ENCODE data around the gene TUBGCP5.
A peak's percentile ranks its signal among the peaks of the same experiment; 100 is the strongest.
"Not testable (repeated sequence)": the region's sequence is repeated elsewhere in the genome, so short reads cannot be mapped to it uniquely, and the experiment has no call there.

TUBGCP5 gene

DNA sequence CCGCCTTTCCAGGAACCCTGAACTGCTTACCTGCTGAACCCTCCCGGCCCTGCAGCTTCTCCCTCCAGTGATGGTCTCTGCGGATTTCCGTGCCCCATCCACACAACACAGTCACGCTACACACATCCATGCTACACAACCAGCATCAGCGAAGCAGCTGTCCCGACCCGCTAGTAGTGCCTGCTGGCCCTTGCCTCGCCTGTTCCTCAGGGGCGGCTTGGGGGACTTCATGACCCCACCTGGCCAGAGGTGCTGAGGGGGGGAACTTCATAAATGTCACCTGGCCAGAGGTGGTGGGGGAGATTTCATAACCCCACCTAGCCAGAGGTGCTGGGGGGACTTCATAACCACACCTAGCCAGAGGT, 530 bp upstream of the TUBGCP5 start:
- DNase-seq, result no peak

DNA sequence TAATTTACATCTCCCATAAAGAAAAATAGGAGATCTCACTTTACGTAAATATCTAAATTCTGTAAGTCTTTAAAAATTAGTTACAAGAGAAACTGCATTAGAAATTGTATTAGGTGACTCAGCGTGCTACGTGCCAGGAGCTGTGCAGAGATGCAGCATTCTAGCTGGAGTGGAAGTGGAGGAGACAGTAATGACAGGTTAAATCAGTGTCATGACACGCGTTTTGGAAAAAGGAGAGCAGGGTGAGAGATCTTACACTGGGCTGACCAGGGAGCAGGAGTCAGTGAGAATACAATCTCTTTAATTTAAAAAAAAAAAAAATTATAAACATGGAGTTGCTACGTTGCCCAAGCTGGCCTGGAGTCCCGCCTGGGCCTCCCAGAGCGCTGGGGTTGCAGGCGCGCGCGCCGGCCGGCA, 635 bp downstream of the TUBGCP5 start:
- DNase-seq, result no peak

DNA sequence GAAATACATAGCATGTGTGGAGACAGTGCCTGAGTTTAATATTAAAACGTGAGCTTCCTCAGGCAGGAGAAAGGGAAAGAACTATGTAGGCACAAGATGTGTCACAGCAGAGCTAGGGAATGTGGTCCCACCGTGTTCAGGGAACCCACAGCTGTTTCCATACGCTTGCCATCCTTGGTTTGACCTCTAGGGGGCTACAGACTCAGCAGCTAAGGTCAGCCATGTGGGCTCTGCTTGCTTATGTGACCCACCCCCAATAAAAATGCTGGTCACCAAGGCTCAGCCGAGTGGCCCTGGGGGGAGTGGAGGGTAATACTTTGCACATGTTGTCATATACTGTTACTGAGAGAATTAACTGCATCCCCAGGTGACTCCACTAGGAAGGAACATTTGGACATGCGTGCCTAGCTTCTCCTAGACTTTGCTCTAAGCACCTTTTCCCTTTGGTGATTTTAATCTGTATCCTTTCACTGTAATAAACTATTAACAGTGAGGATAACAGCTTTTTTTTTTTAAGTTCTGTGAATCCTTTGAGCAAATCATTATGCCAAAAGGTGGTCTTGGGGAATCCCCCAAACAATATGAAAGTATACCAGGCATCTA, 3.3 kb downstream of the TUBGCP5 start:
- DNase-seq, result peak in 1 of 2 experiments; percentile 16

- no peak for DNase-seq
Measured at GRCh38 chr15:23033979-23034378, 5.4 kb downstream of the TUBGCP5 start.

- DNase-seq, result no peak
Measured at GRCh38 chr15:23026218-23026617, 13.2 kb downstream of the TUBGCP5 start.

GRCh38 chr15:23022156-23022555, 17.2 kb downstream of the TUBGCP5 start:
- no peak for DNase-seq

GRCh38 chr15:23014394-23015000, 24.9 kb downstream of the TUBGCP5 start:
- DNase-seq, result no peak

DNA sequence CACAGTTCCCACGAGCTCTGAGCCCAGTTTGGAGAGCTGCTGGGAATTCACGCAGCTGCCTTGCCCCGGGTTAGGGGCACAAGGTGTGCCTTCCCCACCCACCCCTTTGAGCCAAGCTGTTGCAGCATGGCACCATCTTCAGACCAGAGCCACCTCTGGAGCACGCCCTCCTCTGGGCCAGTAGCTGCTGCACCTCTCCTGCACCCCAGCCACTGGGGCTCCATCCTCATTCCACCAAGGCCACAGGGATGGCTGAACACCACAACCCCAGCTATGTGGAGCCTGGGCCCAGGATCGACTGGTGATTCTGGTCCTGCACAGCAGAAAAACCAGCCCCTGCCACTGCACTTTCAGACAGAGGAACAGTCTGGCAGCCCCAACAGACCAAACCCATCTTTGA, 25.7 kb downstream of the TUBGCP5 start:
- no peak for DNase-seq

GRCh38 chr15:23012616-23013015, 26.8 kb downstream of the TUBGCP5 start:
- DNase-seq, result not testable (repeated sequence)

GRCh38 chr15:23003736-23004135, 35.6 kb downstream of the TUBGCP5 start:
- DNase-seq, result no peak

GRCh38 chr15:23002920-23003319, 36.4 kb downstream of the TUBGCP5 start:
- no peak for DNase-seq

DNA sequence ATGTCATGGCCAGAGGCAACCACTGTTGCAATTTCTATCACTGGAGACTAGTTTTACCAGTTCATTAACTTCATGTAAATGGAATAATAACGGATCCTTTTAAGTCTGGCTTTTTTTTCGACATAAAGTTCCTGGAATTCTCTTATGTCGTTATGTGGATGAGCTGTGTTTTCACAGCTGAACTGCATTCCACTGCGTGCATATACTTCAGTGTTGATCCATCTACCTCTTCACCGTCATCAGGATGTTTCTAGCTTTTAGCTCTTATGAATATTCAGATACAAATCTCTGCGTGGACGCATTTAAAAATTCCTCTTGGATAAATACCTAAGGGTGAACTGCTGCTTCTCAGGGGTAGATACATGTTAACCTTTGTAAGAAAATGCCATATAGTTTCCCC, 43.6 kb downstream of the TUBGCP5 start:
- DNase-seq, result no peak

GRCh38 chr15:22992024-22992326, 47.4 kb downstream of the TUBGCP5 start:
- DNase-seq, result no peak

- no peak for DNase-seq
Measured at GRCh38 chr15:22989576-22990477, 49.5 kb downstream of the TUBGCP5 start.

- DNase-seq, result no peak
Measured at GRCh38 chr15:22988811-22989210, 50.6 kb downstream of the TUBGCP5 start.

DNA sequence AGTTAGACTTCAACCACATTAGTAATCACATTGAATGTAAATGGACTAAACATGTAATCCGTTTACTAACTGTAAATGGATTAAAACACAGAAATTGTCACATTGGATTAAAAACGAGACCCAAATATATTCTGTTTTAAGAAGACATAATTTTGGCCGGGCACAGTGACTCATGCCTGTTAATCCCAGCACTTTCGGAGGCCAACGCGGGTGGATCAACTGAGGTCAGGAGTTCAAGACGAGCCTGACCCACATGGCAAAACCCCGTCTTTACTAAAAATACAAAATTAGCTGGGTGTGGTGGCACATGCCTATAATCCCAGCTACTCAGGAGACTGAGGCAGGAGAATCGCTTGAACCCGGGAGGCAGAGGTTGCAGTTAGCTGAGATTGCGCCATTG, 57.4 kb downstream of the TUBGCP5 start:
- not testable (repeated sequence) for DNase-seq

DNA sequence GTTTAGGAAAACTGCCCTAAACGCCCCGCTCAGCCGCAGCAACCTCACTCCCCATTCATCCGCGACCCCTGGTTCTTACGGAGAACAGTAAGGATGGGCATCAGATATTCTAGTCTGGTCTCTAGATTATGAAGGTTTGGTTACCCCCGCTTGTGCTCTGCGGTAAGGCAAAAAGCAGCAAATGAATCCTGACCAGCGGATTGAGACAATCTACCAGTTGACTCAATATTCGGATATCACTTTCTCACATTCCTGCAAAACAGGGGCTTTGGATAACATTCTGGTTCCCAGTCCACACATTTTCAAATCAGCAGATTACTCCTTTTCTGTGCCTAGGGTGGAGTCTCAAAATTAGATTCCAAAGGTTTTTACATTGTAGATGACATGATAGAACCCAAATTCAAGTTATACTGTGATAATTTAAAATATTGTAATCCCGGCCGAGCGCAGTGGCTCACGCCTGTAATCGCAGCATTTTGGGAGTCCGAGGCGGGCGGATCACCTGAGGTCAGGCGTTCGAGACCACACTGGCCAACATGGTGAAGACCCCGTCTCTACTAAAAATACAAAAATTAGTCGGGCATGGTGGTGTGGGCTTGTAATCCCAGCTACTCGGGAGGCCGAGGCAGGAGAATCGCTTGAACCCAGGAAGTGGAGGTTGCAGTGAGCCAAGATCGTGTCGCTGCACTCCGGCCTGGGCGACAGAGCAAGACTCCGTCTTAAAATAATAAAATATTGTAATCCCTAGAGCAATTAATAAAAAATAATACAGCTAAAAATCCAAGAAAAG, 58.1 kb downstream of the TUBGCP5 start:
- no peak for DNase-seq

DNA sequence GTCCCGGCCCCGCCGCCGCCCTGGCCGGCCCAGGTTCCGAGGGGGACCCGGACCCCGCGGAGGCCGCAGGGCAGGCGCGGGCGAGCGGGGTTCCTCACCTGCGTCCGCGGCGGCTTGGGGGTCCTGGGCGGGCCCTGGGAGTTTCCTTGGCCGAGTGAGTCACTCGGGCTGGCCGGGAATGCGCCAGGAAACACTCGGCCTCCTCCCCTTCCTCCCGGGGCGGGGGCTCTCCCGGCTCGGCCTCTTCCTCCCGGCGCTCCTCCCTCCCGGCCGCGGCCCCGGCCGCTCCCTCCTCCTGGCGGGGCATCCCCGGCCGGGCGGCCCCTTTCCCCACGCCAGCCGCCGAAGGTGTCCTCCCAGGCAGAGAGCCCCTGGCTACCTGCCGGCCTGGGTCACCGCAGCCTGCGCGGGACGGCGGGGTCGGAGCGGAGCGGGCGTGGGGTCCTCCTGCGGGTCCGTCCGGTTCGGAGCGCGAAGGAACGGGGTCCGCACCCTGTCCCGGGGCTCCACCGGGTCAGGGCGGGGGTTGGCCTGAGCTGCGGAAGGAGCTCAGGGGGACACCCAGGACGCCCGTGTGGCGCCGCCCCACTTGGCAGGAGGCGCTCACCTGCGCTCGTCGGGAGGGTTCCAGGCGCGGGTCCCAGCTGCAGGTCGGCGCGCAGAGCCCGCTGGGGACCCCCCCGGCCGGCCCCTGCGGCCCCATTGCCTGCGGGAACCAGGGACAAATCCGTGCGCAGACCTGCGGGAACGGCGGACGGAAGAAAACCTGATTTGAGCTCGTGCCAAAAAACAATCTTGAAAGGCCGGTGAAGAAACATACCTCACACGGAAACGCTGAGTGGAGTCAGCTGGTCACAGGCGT, 58.9 kb downstream of the TUBGCP5 start, which contains the start of gene CYFIP1:
Gene CYFIP1, minus strand, starts transcription at position 180 of the 862 bp plus-strand sequence. CDS start 33,083 bp downstream, outside the sequence.
- peak; percentile 34 to 37 for DNase-seq

DNA sequence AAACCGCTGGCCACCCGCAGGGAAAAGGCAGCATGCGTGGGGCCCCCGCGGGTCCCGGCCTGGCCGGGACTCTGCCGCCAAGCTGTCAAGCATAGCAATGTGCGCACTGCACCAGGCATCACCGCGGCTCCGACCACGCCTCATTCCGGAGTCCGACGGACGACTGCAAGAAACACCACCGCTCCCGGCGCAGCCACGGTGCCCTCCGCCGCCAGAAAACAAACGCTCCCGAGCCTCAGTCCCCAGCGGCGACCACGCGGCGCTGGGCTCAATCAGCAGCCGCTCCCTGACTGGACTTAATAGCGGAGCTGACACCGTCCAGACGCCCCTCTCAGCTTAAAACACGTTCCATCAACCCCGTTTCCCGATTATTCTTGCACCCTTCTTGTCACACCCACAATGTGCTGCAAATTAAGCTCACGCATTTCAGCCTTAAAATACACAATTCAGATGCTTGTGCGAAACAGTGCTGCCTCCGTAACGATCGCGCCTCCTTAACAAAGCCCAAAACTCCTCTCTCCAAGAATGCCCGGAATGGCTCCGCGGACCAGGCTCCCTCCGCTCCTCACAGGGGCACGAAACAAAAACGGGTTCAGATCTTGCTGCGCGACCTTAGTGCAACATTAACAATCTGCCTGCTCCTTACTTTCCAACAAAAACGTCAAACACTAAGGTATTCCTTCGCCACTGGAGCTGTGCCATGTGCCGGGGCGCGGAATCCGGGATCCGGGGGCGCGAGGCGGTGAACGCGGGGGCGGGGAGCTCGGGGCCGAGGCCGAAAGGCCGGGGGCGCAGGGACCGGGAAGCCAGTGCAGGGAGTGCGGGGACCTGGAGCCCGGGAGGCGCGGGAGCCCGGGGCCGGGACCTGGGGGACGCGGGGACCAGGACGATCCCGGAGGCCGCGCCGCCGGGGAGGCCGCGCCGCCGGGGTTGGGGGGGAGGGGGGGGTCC, 59.9 kb downstream of the TUBGCP5 start:
- DNase-seq, result no peak

GRCh38 chr15:22978691-22979237, 60.6 kb downstream of the TUBGCP5 start:
- DNase-seq, result no peak

DNA sequence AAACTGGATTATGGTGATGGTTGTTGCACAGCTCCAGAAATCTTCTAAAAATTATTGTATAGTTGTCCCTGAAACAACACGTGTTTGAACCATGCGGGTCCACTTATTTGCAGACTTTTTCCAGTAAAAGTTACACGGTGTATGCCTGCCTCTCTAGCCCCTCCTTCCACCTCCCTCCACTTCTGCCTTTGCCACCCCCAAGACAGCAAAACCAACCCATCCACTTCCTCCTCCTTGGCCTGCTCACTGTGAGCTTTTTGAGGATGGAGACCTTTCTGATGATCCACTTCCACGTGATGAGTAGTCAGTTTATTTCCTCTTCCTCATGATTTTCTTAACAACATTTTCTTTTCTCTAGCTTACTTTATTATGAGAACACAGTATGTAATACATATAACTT, 64.6 kb downstream of the TUBGCP5 start:
- no peak for DNase-seq
